ENCODE results near the gene GPATCH8.

Gene GPATCH8

GRCh38 chr17:44354582-44355561 is 148.3 kb downstream of the GPATCH8 start:
- DNase-seq (ENCODE audit: low read depth), result no peak

- no peak for DNase-seq (ENCODE audit: low read depth)
Measured at GRCh38 chr17:44353672-44354331, 149.4 kb downstream of the GPATCH8 start.

GRCh38 chr17:44352828-44353671 is 150.2 kb downstream of the GPATCH8 start:
- DNase-seq (ENCODE audit: low read depth), result no peak

GRCh38 chr17:44351961-44352827 is 151.0 kb downstream of the GPATCH8 start:
- no peak for DNase-seq (ENCODE audit: low read depth)

DNA sequence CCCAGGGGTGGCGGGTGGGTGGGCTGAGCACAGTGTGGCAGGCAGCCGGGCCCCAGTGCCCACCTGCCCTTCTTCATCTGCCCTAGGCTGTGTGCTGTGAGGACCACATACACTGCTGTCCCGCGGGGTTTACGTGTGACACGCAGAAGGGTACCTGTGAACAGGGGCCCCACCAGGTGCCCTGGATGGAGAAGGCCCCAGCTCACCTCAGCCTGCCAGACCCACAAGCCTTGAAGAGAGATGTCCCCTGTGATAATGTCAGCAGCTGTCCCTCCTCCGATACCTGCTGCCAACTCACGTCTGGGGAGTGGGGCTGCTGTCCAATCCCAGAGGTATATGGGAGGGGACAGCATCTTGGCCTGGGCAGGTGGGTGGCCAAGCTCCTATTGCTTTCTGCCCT is 151.7 kb downstream of the GPATCH8 start:
- DNase-seq (ENCODE audit: low read depth), result no peak

DNA sequence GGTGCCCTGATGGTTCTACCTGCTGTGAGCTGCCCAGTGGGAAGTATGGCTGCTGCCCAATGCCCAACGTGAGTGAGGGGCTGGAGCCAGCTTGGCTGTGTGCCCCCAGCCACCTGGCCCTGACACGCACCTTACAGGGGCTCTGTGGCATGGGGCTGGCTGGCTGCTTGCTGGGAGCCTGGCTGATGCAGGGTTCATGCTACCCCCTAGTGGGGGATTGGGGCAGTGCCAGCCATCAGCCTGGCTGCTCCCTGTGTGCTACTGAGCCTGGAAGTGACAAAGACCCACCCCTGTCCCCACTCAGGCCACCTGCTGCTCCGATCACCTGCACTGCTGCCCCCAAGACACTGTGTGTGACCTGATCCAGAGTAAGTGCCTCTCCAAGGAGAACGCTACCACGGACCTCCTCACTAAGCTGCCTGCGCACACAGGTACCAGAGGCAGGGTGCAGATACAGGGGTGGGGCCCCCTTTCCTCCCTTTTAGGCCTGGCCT is 152.4 kb downstream of the GPATCH8 start:
- no peak for DNase-seq (ENCODE audit: low read depth)

- no peak for DNase-seq (ENCODE audit: low read depth)
Measured at GRCh38 chr17:44349553-44350070, 153.6 kb downstream of the GPATCH8 start.

DNA sequence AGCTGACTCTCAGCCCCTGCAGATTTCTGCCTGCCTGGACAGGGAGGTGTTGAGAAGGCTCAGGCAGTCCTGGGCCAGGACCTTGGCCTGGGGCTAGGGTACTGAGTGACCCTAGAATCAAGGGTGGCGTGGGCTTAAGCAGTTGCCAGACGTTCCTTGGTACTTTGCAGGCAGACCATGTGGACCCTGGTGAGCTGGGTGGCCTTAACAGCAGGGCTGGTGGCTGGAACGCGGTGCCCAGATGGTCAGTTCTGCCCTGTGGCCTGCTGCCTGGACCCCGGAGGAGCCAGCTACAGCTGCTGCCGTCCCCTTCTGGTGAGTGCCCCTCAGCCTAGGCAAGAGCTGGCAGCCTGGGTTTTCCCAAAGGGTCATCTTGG is 154.2 kb downstream of the GPATCH8 start:
- DNase-seq (ENCODE audit: low read depth), result no peak

DNA sequence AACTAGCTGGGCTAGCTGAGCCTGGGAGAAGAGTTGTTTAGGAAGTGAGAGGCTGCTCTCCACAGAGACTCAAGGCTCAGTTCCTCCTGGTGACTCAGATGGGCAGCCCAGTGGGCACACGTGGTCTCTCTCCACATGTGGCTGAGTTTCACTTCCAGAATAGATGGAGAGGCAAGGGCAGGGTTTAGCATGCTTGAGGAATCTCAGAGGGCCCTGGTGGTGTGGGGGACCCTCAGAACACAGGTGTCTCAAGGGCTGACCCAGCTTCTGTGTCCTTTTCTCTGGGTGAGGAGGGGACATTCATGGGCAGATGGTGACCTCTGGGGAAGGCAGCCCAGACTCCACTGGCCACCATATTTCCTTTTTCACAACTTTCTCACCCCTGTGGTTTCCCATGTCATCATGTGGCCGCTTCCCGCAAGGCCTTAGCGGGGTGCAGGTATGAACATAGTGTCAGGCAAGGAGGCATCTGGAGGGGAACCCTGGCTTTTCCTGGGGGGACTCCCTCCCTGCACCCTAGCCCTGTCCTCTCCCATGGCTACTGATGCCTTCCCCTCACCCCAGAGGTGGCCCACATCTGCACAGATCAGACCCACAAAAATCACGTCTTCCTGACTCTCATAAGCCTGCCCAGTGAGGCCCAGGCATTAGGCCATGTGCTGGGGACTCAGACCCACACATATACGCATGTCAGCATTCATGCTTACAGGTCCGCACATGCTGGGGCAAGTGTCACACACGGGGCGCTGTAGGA is 154.8 kb downstream of the GPATCH8 start:
- no peak for DNase-seq (ENCODE audit: low read depth)

Measured in HS-27A (cell line).